ENCODE measurements around the gene AMFR. TPM values are rescaled to one million over a fixed set of nuclear protein-coding genes. Genes with fewer than 3 reads are reported as not detected.
A peak's percentile ranks its signal among the peaks of the same experiment; 100 is the strongest.

Gene AMFR
- total and polyA plus RNA-seq, 2 of the 13 experiments (the other 11 are each of a cell fraction or from before 2014, with no cell fraction given) = 52.9 to 108 TPM

- TF ChIP-seq, protein P1, sequence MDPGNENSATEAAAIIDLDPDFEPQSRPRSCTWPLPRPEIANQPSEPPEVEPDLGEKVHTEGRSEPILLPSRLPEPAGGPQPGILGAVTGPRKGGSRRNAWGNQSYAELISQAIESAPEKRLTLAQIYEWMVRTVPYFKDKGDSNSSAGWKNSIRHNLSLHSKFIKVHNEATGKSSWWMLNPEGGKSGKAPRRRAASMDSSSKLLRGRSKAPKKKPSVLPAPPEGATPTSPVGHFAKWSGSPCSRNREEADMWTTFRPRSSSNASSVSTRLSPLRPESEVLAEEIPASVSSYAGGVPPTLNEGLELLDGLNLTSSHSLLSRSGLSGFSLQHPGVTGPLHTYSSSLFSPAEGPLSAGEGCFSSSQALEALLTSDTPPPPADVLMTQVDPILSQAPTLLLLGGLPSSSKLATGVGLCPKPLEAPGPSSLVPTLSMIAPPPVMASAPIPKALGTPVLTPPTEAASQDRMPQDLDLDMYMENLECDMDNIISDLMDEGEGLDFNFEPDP (CRISPR knock-in tag; conservative IDR thresholded peaks at IDR 0.05) = no peak
- TF ChIP-seq NCOA1 (CRISPR knock-in tag; IDR thresholded peaks at IDR 0.05) (0 out of 2 replicates have a peak, but pooled peaks have one; percentile 3), ZNF841 (CRISPR knock-in tag; IDR thresholded peaks at IDR 0.05; ENCODE audit: borderline replicate concordance) (no peak), IRX3 (CRISPR knock-in tag; IDR thresholded peaks at IDR 0.05; ENCODE audit: borderline replicate concordance, low read depth) (no peak), ETV5 (CRISPR knock-in tag; IDR thresholded peaks at IDR 0.05; ENCODE audit: borderline replicate concordance) (no peak), ZNF547 (CRISPR knock-in tag; IDR thresholded peaks at IDR 0.05) (0 out of 2 replicates have a peak, but pooled peaks have one; percentile 6), ETV6 (CRISPR knock-in tag; conservative IDR thresholded peaks at IDR 0.05) (peak; percentile 17; the same call in 1 of the 2 replicates), ZNF703 (CRISPR knock-in tag; IDR thresholded peaks at IDR 0.05; ENCODE audit: borderline replicate concordance) (peak; percentile 89; the same call in 1 of the 2 replicates), SOX13 (IDR thresholded peaks at IDR 0.05) (no peak), SOX13 (CRISPR knock-in tag; conservative IDR thresholded peaks at IDR 0.05 in 1 of 2, IDR thresholded peaks at IDR 0.05 in 1 of 2) (no peak), JARID2 (CRISPR knock-in tag; IDR thresholded peaks at IDR 0.05; ENCODE audit: insufficient replicate concordance) (no peak), KDM1A (CRISPR knock-in tag; IDR thresholded peaks at IDR 0.05) (peak; percentile 86), POLR2AphosphoS5 (IDR thresholded peaks at IDR 0.05; ENCODE audit: low read depth, low read length) (no peak), ZKSCAN1 (IDR thresholded peaks at IDR 0.05; ENCODE audit: low read length) (no peak), ZNF550 (CRISPR knock-in tag; IDR thresholded peaks at IDR 0.05; ENCODE audit: borderline replicate concordance) (no peak), CBX2 (IDR thresholded peaks at IDR 0.05; ENCODE audit: low read depth, low read length) (no peak), CBX2 (CRISPR knock-in tag; IDR thresholded peaks at IDR 0.05; ENCODE audit: low read depth) (no peak), ZNF646 (CRISPR knock-in tag; IDR thresholded peaks at IDR 0.05) (no peak), SMYD3 (CRISPR knock-in tag; IDR thresholded peaks at IDR 0.05) (no peak), ZNF598 (CRISPR knock-in tag; IDR thresholded peaks at IDR 0.05; ENCODE audit: borderline replicate concordance) (peak; percentile 37; the same call in 1 of the 2 replicates)
- TF ChIP-seq, protein P2, sequence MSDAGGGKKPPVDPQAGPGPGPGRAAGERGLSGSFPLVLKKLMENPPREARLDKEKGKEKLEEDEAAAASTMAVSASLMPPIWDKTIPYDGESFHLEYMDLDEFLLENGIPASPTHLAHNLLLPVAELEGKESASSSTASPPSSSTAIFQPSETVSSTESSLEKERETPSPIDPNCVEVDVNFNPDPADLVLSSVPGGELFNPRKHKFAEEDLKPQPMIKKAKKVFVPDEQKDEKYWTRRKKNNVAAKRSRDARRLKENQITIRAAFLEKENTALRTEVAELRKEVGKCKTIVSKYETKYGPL (CRISPR knock-in tag; IDR thresholded peaks at IDR 0.05) = 0 out of 2 replicates have a peak, but pooled peaks have one; percentile 5
Measured at GRCh38 chr16:56451753-56452689, 26.7 kb upstream of the AMFR start (continued).
